GM21515 (cell line): ENCODE results near the gene SLC22A2.

Experiments
- ATAC-seq: cut with Tn5 transposase; IDR thresholded peaks from one replicate; pipeline ENCODE4 v1.9.1; 2021; ENCODE audit not compliant: unreplicated experiment

SLC22A2 gene

DNA sequence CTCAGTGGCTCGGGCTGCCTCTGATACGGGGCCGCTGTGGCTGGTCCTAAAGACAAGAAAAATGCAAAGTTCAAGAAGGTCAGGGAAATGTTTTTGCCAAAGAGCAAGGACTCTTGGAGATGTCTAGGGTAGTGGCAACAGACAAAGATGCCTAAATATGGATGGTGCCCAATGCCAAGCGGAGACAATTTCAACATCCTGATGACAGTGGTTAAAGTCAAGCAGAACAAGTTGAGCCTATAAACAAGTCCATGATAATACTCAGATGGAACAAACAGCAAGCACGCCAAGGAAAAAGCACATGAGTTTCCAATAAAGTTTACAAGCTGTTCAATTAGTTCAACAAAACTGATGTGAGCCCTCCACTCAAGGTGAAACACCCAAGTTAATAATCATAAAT is 85.9 kb downstream of the SLC22A2 start:
- ATAC-seq, result no peak

DNA sequence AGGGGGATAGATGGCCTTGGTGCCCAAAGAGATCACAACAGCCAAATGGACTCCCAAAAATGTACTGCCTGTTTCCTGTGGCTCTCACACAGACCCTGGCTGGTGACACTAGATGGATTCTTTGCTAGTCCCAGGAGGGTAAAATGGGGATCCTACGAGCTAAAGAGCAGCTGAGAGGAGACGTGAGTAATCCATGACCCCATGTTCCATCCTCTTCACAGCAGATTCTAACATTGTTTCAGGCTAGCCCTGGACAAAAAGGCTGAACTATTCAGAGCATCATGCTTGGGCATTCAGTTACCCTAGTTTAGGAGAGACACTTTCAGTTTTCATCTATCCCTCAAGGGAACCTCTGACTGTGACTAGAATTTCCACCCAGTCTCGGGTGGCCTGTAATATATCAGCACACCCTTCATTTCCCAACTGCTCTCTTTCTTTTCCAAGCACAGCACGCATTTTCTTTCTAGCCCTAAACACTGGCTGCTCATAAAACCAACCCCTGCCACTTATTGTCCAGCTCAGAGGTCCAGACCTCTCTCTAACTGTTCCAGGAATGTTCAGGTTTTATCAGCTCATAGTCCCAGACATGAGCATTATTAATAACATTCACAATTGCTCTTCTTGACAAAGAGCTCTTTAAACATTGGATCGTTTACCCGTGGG is 88.5 kb downstream of the SLC22A2 start:
- no peak for ATAC-seq

DNA sequence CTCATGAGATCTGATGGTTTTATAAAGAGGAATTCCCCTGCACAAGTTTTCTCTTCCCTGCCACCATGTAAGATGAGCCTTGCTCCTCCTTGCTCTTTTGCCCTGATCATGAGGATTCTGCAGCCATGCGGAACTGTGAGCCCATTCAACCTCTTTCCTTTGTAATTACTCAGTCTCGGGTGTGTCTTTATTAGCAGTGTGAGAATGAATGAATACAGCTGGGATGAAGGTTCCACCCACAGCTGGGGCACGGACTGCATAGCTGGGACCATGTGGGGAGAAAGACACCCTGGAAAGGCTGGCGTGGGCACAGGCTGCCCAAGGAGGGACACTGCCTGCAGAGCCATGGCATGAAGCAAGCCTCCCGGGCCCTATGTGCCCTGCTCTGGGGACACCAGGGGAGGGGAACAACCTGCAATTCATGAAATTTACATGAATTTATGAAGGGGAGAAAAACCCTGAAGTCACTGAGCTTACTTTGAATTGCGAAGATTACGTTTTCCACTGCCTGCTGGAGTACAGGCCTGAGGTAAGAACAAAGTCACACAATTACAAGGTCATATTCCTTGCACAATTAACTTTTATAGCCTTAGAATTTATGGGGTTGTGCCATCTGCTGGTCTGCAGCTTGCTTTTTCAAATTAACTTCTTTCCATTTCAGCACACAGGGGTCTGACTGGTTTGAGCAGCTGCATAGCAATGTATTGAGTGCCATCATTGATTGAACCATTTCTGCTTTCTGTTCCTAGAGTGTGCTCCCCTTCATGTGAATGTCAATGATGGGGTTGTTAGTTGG is 90.8 kb downstream of the SLC22A2 start:
- no peak for ATAC-seq
